ENCODE measurements around the gene TYMS. TPM values are rescaled to one million over a fixed set of nuclear protein-coding genes. Genes with fewer than 3 reads are reported as not detected.
"Not testable (repeated sequence)": the region's sequence is repeated elsewhere in the genome, so short reads cannot be mapped to it uniquely, and the experiment has no call there.

TYMS gene
- total RNA-seq, 4 donors from 2014 or later, result 0.20 to 1.7 TPM; not detected in 2

DNA sequence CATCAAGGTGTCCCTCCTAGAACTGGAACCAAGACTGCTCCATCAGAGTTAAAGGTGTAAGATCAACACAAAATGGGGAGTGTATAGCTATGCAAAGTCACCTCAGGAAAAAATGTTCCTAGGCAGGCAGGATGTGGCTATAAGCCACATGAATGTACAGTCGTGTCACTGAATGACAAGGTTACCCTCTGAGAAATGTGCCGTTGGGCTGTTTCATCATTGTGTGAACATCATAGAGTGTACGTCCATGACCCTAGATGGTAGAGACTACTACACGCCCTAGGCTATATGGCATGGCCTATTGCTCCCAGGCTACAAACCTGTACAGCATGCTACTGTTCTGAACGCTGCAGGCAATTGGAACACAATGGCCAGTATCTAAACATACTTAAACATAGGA, 24.5 kb downstream of the TYMS start:
- Histone ChIP-seq H3K36me3 (peaks cover 0 to 14% of the 10 kb centered on the region in 2 donors), H3K4me1 (no peaks in the 10 kb centered on the region), H3K9me3 (no peaks in the 10 kb centered on the region), H3K27me3 (no peaks in the 10 kb centered on the region), H3K27ac (no peak overlapping the region), H3K4me3 (no peak overlapping the region)
- DNase-seq (no peak), ATAC-seq (no peak)
- intact Hi-C loops (cut with DNase I; ENCODE audit: low total_unique reads) (no loop called here), in situ Hi-C loops (cut with MboI; ENCODE audit: low sequenced_read_pairs in 4 of 4) (no loop called here)
- TF ChIP-seq, protein P1, sequence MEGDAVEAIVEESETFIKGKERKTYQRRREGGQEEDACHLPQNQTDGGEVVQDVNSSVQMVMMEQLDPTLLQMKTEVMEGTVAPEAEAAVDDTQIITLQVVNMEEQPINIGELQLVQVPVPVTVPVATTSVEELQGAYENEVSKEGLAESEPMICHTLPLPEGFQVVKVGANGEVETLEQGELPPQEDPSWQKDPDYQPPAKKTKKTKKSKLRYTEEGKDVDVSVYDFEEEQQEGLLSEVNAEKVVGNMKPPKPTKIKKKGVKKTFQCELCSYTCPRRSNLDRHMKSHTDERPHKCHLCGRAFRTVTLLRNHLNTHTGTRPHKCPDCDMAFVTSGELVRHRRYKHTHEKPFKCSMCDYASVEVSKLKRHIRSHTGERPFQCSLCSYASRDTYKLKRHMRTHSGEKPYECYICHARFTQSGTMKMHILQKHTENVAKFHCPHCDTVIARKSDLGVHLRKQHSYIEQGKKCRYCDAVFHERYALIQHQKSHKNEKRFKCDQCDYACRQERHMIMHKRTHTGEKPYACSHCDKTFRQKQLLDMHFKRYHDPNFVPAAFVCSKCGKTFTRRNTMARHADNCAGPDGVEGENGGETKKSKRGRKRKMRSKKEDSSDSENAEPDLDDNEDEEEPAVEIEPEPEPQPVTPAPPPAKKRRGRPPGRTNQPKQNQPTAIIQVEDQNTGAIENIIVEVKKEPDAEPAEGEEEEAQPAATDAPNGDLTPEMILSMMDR (IDR thresholded peaks at IDR 0.05 in 4 of 5, conservative IDR thresholded peaks at IDR 0.05 in 1 of 5), result no peak
- TF ChIP-seq POLR2A (IDR thresholded peaks at IDR 0.05), result no peak

DNA sequence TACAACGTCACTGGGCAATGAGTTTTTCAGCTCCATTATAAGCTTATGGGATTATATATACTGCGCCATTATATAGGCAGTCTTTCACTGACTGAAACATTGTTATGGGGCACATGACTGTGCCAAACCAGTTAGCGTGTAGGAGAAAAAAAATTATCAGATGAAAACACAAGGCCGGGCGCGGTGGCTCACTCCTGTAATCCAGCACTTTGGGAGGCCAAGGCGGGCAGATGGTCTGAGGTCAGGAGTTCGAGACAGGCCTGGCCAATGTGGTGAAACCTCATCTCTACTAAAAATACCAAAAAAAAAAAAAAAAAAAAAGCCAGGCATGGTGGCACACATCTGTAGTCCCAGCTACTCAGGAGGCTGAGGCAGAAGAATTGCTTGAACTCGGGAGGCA, 25.0 kb downstream of the TYMS start:
- H3K36me3 ChIP-seq, result peaks cover 0 to 13% of the 10 kb centered on the region in 2 donors
- intact Hi-C loops (cut with DNase I; ENCODE audit: low total_unique reads), result not testable (repeated sequence)

DNA sequence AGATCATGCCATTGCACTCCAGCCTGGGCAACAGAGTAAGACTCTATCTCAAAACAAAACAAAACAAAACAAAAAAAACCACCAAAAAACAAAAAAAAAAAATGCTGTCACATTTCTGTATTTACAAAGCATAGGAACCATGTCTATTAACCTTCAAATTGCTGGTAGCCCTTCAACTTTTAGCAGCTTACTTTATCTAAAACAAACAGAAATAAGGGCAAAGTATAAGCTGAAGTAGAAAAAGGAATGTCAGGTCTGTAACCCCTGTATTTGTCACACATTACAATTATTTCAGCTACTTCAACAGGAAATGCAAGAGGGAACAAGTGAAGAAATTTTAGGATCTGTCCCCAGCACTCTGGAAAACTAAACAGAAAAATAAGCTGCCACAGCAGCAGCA, 25.4 kb downstream of the TYMS start:
- Histone ChIP-seq H3K9me3 (no peaks in the 10 kb centered on the region), H3K4me1 (no peaks in the 10 kb centered on the region), H3K36me3 (peaks cover 0 to 13% of the 10 kb centered on the region in 2 donors), H3K27me3 (no peaks in the 10 kb centered on the region), H3K4me3 (no peak overlapping the region), H3K27ac (no peak overlapping the region)
- in situ Hi-C loops (cut with MboI; ENCODE audit: low sequenced_read_pairs in 4 of 4), result no loop called here
- ATAC-seq, result no peak
- TF ChIP-seq POLR2A (IDR thresholded peaks at IDR 0.05), result no peak
- TF ChIP-seq, protein P1 (IDR thresholded peaks at IDR 0.05 in 4 of 5, conservative IDR thresholded peaks at IDR 0.05 in 1 of 5), result no peak
- no peak for DNase-seq
- intact Hi-C loops (cut with DNase I; ENCODE audit: low total_unique reads), result no loop called here

More for the DNA sequence above, 25.0 kb downstream of the TYMS start:
- H3K9me3 ChIP-seq; ATAC-seq; H3K4me1 ChIP-seq; in situ Hi-C loops (cut with MboI; ENCODE audit: low sequenced_read_pairs in 4 of 4); H3K27me3 ChIP-seq; H3K4me3 ChIP-seq; H3K27ac ChIP-seq; DNase-seq: not testable (repeated sequence)

DNA sequence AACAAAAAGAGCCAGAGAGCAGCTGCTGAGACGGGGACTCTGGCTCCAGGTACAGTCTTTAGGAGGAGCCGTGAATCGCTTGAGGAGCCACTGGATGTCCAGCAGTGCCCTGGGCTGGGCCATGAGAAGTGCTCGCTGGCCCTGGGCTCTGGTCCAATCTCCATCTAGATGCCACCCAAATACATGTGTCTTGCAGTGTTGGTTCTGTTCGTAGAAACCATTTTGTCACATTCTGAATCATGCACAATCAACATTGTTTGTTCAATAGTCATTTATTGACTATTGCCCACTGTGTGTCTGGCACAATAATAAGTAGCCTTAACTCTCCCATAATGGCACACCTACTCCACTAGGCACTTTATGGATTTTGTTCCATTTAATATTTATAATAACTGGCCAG, 26.1 kb downstream of the TYMS start:
- in situ Hi-C loops (cut with MboI; ENCODE audit: low sequenced_read_pairs in 4 of 4) (no loop called here), intact Hi-C loops (cut with DNase I; ENCODE audit: low total_unique reads) (no loop called here)
- TF ChIP-seq POLR2A (IDR thresholded peaks at IDR 0.05), result no peak
- TF ChIP-seq, protein P1 (IDR thresholded peaks at IDR 0.05 in 4 of 5, conservative IDR thresholded peaks at IDR 0.05 in 1 of 5), result no peak
- Histone ChIP-seq H3K4me1 (no peaks in the 10 kb centered on the region), H3K36me3 (peaks cover 0 to 13% of the 10 kb centered on the region in 2 donors), H3K27ac (no peak overlapping the region), H3K9me3 (no peaks in the 10 kb centered on the region), H3K4me3 (no peak overlapping the region), H3K27me3 (no peaks in the 10 kb centered on the region)
- ATAC-seq (no peak), DNase-seq (no peak)

DNA sequence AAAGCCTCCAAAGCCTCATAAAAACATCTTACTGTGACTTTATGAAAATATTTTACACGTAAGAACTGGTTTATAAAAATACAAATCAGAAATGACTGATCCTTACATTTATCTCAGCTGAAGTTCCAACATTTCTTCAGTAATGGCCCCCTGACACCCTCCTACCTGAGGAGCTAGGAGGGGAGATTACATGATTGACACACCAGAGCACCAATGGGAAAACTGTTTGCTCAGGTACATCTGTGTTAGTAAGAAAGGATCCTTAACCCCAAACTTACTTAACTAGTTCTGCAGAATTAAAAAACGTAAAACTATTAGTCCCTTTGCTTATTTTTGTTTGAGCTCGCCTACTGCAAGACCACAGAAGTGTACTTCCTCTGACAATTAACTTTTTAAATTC, 28.0 kb downstream of the TYMS start:
- no peak for ATAC-seq
- H3K27me3 ChIP-seq, result no peaks in the 10 kb centered on the region
- peaks cover 0 to 13% of the 10 kb centered on the region in 2 donors for H3K36me3 ChIP-seq

More for the DNA sequence above, 28.0 kb downstream of the TYMS start:
- no peak overlapping the region for H3K27ac ChIP-seq
- intact Hi-C loops (cut with DNase I; ENCODE audit: low total_unique reads), result no loop called here
- H3K9me3 ChIP-seq, result no peaks in the 10 kb centered on the region
- DNase-seq, result no peak
- in situ Hi-C loops (cut with MboI; ENCODE audit: low sequenced_read_pairs in 4 of 4), result no loop called here
- TF ChIP-seq, protein P1 (IDR thresholded peaks at IDR 0.05 in 4 of 5, conservative IDR thresholded peaks at IDR 0.05 in 1 of 5), result no peak
- no peak for TF ChIP-seq POLR2A (IDR thresholded peaks at IDR 0.05)
- H3K4me1 ChIP-seq, result no peaks in the 10 kb centered on the region
- H3K4me3 ChIP-seq, result no peak overlapping the region
